Heart left ventricle (tissue), 16 donors: ENCODE results near the gene BBOX1. TPM values are rescaled to one million over a fixed set of nuclear protein-coding genes. Genes with fewer than 3 reads are reported as not detected.

Experiments
- ATAC-seq, 4 donors: fragments of 200-7000 bp; cut with Tn5 transposase; one replicate each; pipeline ENCODE4 v1.9.1; 2020 to 2022; ENCODE audit warnings: moderate library complexity in 4 of 4, mild to moderate bottlenecking in 3 of 4, moderate number of reproducible peaks in 1 of 4
- DNase-seq, 5 donors: peaks; one replicate each; pipeline ENCODE4 v3.0.0-alpha.2; 2020
- H3K27ac ChIP-seq, 12 donors: fragments of 200-600 bp; sonication (generic) in 4 of 12; one replicate each; pipeline versions ENCODE4 v1.5.0 to v1.8.0; 2016 to 2022; ENCODE audit warnings: mild to moderate bottlenecking in 2 of 12
- H3K27me3 ChIP-seq, 9 donors: fragments of 200-600 bp; sonication (generic) in 2 of 9; one replicate each; pipeline versions ENCODE4 v1.5.1 to v1.8.0; 2016 to 2022; ENCODE audit warnings: mild to moderate bottlenecking in 3 of 9
- H3K36me3 ChIP-seq, 9 donors: fragments of 200-600 bp; sonication (generic) in 2 of 9; one replicate each; pipeline versions ENCODE4 v1.5.0 to v1.8.0; 2018 to 2022; ENCODE audit warnings: mild to moderate bottlenecking in 2 of 9
- H3K4me1 ChIP-seq, 12 donors: fragments of 200-600 bp; sonication (generic) in 4 of 12; one replicate each; pipeline versions ENCODE4 v1.5.0 to v1.8.0; 2016 to 2022; ENCODE audit warnings: mild to moderate bottlenecking in 3 of 12
- H3K4me3 ChIP-seq, 12 donors: fragments of 200-600 bp; sonication (generic) in 4 of 12; one replicate each; pipeline versions ENCODE4 v1.5.0 to v1.8.0; 2017 to 2022; ENCODE audit warnings: mild to moderate bottlenecking in 9 of 12, moderate library complexity in 4 of 12
- H3K9me3 ChIP-seq, 12 donors: fragments of 200-600 bp; sonication (generic) in 4 of 12; one replicate each; pipeline versions ENCODE4 v1.5.0 to v1.8.0; 2016 to 2022; ENCODE audit warnings: mild to moderate bottlenecking in 1 of 12
- CTCF ChIP-seq, 12 donors: fragments of 200-600 bp; sonication (generic) in 4 of 12; IDR thresholded peaks; one replicate each; pipeline versions ENCODE4 v1.5.0 to v1.8.0; 2018 to 2022; ENCODE audit warnings: antibody characterized with exemption in 12 of 12, mild to moderate bottlenecking in 5 of 12
- POLR2A ChIP-seq, 2 donors: fragments of 450-650 bp; IDR thresholded peaks; one replicate each; pipeline ENCODE4 v1.6.1; 2017; ENCODE audit warnings: antibody characterized with exemption in 2 of 2, mild to moderate bottlenecking in 2 of 2, moderate library complexity in 2 of 2
- WGBS, 4 donors: extraction: QIAGEN DNeasy Blood & Tissue Kit in 2 of 4; methylation state at CpG; one replicate each; pipeline versions ENCODE4 v1.1.5 to v1.1.7; 2013 to 2018; 5-methylcytosine and 5-hydroxymethylcytosine counted together
- intact Hi-C, 10 donors: fragments of 100-400 bp; cut with DNase I; formaldehyde crosslinking; loops; one replicate each; pipeline versions ENCODE4 v1.11.1 to v1.14.2; 2022
- polyA plus RNA-seq, 2 donors: library from polyadenylated mRNA; stranded (reverse); fragments of 200-250 nt; gene quantifications; one replicate each; pipeline ENCODE4 v1.2.3, GENCODE V29; 2013
- total RNA-seq, 9 donors: library from RNA; depleted of rRNA in 2 of 9; stranded (reverse); fragments of >200 nt in 2 of 9; fragmentation: NEBNext Ultra II Directional in 3 of 9; extraction: Animal tissue kit (Norgen Biotek cat#: 25700) in 3 of 9; gene quantifications; one replicate each; pipeline versions ENCODE4 v1.1.0 to v1.2.4, GENCODE V29; 2016 to 2023
- donor health status: ischemic (EF 13 %, LVEDD 7.1; RV severe dilation, severe dysfunction).
- donor health status: healthy with polysubstance abuse.
- donor health status: DM: no; HTN: yes; CAD: no.
- donor health status: DM: no; HTN: no; CAD: no.
- donor health status: ischemic (EF 25% LVEDD 6.9; RV normal size, moderate dysfunction).
- donor health status: ischemic (EF 25% LVEDD 5.7; RV mildly dilated, moderate dysfunction).
- donor health status: healthy.
- donor health status: DM: yes; HTN: yes; CAD: no.
- donor health status: ischemic (EF 35%, LVEDD 5.7; RV mildly dilated, moderate dysfunction).
- donor health status: nonischemic (EF 11% LVEDD 7.7; RV severe dilation, severe dysfunction).
- donor health status: DM: yes; HTN: yes; CAD: no.
- donor health status: PGD.
- donor health status: ischemic (EF 29% LVEDD 5.4; RV normal size, mild dysfunction).
- donor health status: nonischemic (EF 23%, LVEDD 6.1; RV moderate dilation, normal function).

The BBOX1 gene
- total and polyA plus RNA-seq, 11 donors = 0.18 TPM; not detected in 10

GRCh38 chr11:27141576-27141975, 101.0 kb downstream of the BBOX1 start:
- ATAC-seq (no peak), DNase-seq (no peak)
- intact Hi-C loops = no loop called here
- Histone ChIP-seq H3K4me1 (no peaks in the 10 kb centered on the region), H3K4me3 (no peak overlapping the region), H3K27ac (no peak overlapping the region), H3K27me3 (no peaks in the 10 kb centered on the region), H3K9me3 (peaks cover 0 to 22% (median 1%) of the 10 kb centered on the region in 12 donors), H3K36me3 (no peaks in the 10 kb centered on the region)
- no peak for TF ChIP-seq POLR2A (IDR thresholded peaks at IDR 0.05)
- no peak for TF ChIP-seq CTCF (IDR thresholded peaks at IDR 0.05)
- 0 to 100% (median 94%) methylated on average over 1 of the region's 1 CpG for WGBS, 4 donors

- intact Hi-C loops = no loop called here
- DNase-seq (no peak), ATAC-seq (no peak)
- H3K27me3 ChIP-seq = no peaks in the 10 kb centered on the region
- H3K4me1 ChIP-seq = peaks cover 0 to 3% (median 0%) of the 10 kb centered on the region in 12 donors
- H3K27ac ChIP-seq = no peak overlapping the region
- 94 to 100% (median 96%) methylated on average over 1 of the region's 1 CpG for WGBS, 4 donors
- H3K36me3 ChIP-seq = no peaks in the 10 kb centered on the region
- TF ChIP-seq POLR2A (IDR thresholded peaks at IDR 0.05) (no peak), CTCF (IDR thresholded peaks at IDR 0.05) (no peak)
- H3K4me3 ChIP-seq = no peak overlapping the region
- H3K9me3 ChIP-seq = no peaks in the 10 kb centered on the region
Observed at GRCh38 chr11:27147916-27148315, 107.3 kb downstream of the BBOX1 start.

- no peaks in the 10 kb centered on the region for H3K27me3 ChIP-seq
- ATAC-seq = no peak
- no peaks in the 10 kb centered on the region for H3K9me3 ChIP-seq
- TF ChIP-seq POLR2A (IDR thresholded peaks at IDR 0.05) (no peak), CTCF (IDR thresholded peaks at IDR 0.05) (no peak)
- H3K4me3 ChIP-seq = no peak overlapping the region
- peaks cover 0 to 3% (median 0%) of the 10 kb centered on the region in 12 donors for H3K4me1 ChIP-seq
- intact Hi-C loops = no loop called here
- H3K36me3 ChIP-seq = no peaks in the 10 kb centered on the region
- no peak overlapping the region for H3K27ac ChIP-seq
- DNase-seq = no peak
Observed at GRCh38 chr11:27148506-27148905, 107.9 kb downstream of the BBOX1 start.

- H3K4me3 ChIP-seq = no peak overlapping the region
- DNase-seq (no peak), ATAC-seq (no peak)
- TF ChIP-seq CTCF (IDR thresholded peaks at IDR 0.05) (no peak), POLR2A (IDR thresholded peaks at IDR 0.05) (no peak)
- H3K9me3 ChIP-seq = no peaks in the 10 kb centered on the region
- peaks cover 0 to 3% (median 0%) of the 10 kb centered on the region in 12 donors for H3K4me1 ChIP-seq
- no peaks in the 10 kb centered on the region for H3K36me3 ChIP-seq
- H3K27ac ChIP-seq = no peak overlapping the region
- H3K27me3 ChIP-seq = no peaks in the 10 kb centered on the region
- intact Hi-C loops = loop anchor here in 1 of 10 donors (5.0 to 10.0 kb wide), 2 partner anchors 393 to 855 kb away; no protein-coding TSS in a partner anchor
- WGBS, 4 donors = 90 to 94% (median 93%) methylated on average over 2 of the region's 2 CpGs
Observed at GRCh38 chr11:27150098-27150497, 109.5 kb downstream of the BBOX1 start.
